Endothelial cell of umbilical vein (primary cell): ENCODE data around the gene SDR39U1. TPM values are rescaled to one million over a fixed set of nuclear protein-coding genes. Genes with fewer than 3 reads are reported as not detected.

Experiments
- BruUV-seq: library from RNA; stranded (reverse); fragments of 400-500 nt; replicated peaks from 2 replicates; lab custom pipeline; 2021; lab: Mats Ljungman, UMichigan
- CTCF ChIA-PET: fragments of 300-600, 350-600 bp; sonication (Branson Sonifier 250); formaldehyde crosslinking; loops from one replicate; lab custom pipeline; 2021; ENCODE audit warnings: antibody characterized with exemption, inconsistent platforms; lab: Charles Lee
- POLR2A ChIA-PET: fragments of 300-600, 350-600 bp; sonication (Branson Sonifier 250); formaldehyde crosslinking; loops from one replicate; lab custom pipeline; 2021; ENCODE audit warnings: antibody characterized with exemption, inconsistent platforms; lab: Charles Lee
- DNase-seq: peaks from one replicate; pipeline ENCODE4 v3.0.0-alpha.2; 2011; ENCODE audit warnings: low read depth, low spot score
- FAIRE-seq: peaks from 2 replicates; lab custom pipeline; 2011; peaks lifted over from hg19 to GRCh38; lab: Jason Lieb, UNC
- H2AFZ ChIP-seq: 2 replicates; pipeline ENCODE4 v1.6.0; 2012; ENCODE audit warnings: low read depth, low read length, control low read depth, inconsistent platforms
- H3K27ac ChIP-seq: 2 replicates; pipeline ENCODE4 v1.5.1; 2011; ENCODE audit warnings: low read depth, mild to moderate bottlenecking, control low read depth, low read length, moderate library complexity; ENCODE audit not compliant: insufficient read depth
- H3K27me3 ChIP-seq, 2 experiments: 2 replicates each; pipeline versions ENCODE4 v1.6.0 to v1.6.1; 2011; ENCODE audit warnings: low read length in 2 of 2, mixed read lengths in 1 of 2; ENCODE audit not compliant: control insufficient read depth in 2 of 2, insufficient read depth in 2 of 2
- H3K36me3 ChIP-seq, 2 experiments: 2 replicates in 1 of 2; 3 replicates in 1 of 2; pipeline ENCODE4 v1.5.1; 2011; ENCODE audit warnings: low read length in 2 of 2, mild to moderate bottlenecking in 1 of 2, moderate library complexity in 1 of 2; ENCODE audit not compliant: control insufficient read depth in 2 of 2, insufficient read depth in 2 of 2; ENCODE audit errors: extremely low read depth in 1 of 2
- H3K4me1 ChIP-seq: 3 replicates; pipeline ENCODE4 v1.5.1; 2011; ENCODE audit warnings: mild to moderate bottlenecking, low read length; ENCODE audit not compliant: control insufficient read depth, insufficient read depth; ENCODE audit errors: extremely low read depth
- H3K4me2 ChIP-seq: 2 replicates; pipeline ENCODE4 v1.6.1; 2011; ENCODE audit warnings: low read length, control low read depth, mixed read lengths; ENCODE audit not compliant: insufficient read depth
- H3K4me3 ChIP-seq, 3 experiments: fragments of 200-600 bp in 1 of 3; sonication (generic), shearing (Covaris generic) in 1 of 3; replicated peaks in 1 of 3; 2 replicates each; pipeline ENCODE4 v1.5.1; 2011 to 2016; ENCODE audit warnings: control low read depth in 3 of 3, low read length in 3 of 3, mild to moderate bottlenecking in 2 of 3, inconsistent platforms in 1 of 3, low read depth in 1 of 3, moderate library complexity in 1 of 3; ENCODE audit not compliant: insufficient read depth in 1 of 3
- H3K79me2 ChIP-seq: 2 replicates; pipeline ENCODE4 v1.6.0; 2012; ENCODE audit warnings: low read length, inconsistent platforms; ENCODE audit not compliant: control insufficient read depth, insufficient read depth
- H3K9ac ChIP-seq: replicated peaks from 2 replicates; pipeline ENCODE3; 2011; ENCODE audit warnings: low read length, control low read depth; ENCODE audit not compliant: insufficient read depth; ENCODE audit errors: extremely low read depth
- H3K9me1 ChIP-seq: replicated peaks from 3 replicates; pipeline ENCODE4 v1.6.0; 2011; ENCODE audit warnings: mild to moderate bottlenecking, low read length; ENCODE audit not compliant: control insufficient read depth, insufficient read depth; ENCODE audit errors: extremely low read depth
- H3K9me3 ChIP-seq: replicated peaks from 2 replicates; pipeline ENCODE4 v1.5.1; 2012; ENCODE audit warnings: low read length, inconsistent platforms; ENCODE audit not compliant: control insufficient read depth, insufficient read depth
- H4K20me1 ChIP-seq: replicated peaks from 2 replicates; pipeline ENCODE3; 2011; ENCODE audit warnings: mild to moderate bottlenecking, low read length; ENCODE audit not compliant: control insufficient read depth, insufficient read depth; ENCODE audit errors: extremely low read depth
- EZH2 ChIP-seq: IDR thresholded peaks from 2 replicates; pipeline ENCODE4 v1.6.1; 2012; ENCODE audit warnings: borderline replicate concordance, low read depth, mild to moderate bottlenecking, moderate library complexity, low read length, inconsistent platforms; ENCODE audit not compliant: severe bottlenecking
- FOS ChIP-seq: IDR thresholded peaks from 2 replicates; pipeline ENCODE4 v1.6.1; 2011; ENCODE audit warnings: mild to moderate bottlenecking, low read length, moderate library complexity, borderline replicate concordance; ENCODE audit not compliant: insufficient read depth
- GATA2 ChIP-seq: IDR thresholded peaks from 2 replicates; pipeline ENCODE4 v1.7.0; 2011; ENCODE audit warnings: low read depth, mild to moderate bottlenecking, moderate library complexity, mixed read lengths, low read length; ENCODE audit not compliant: insufficient read length, insufficient read depth
- JUN ChIP-seq: IDR thresholded peaks from 2 replicates; pipeline ENCODE4 v1.6.1; 2011; ENCODE audit warnings: borderline replicate concordance, low read depth; ENCODE audit not compliant: insufficient read length, insufficient read depth
- MYC ChIP-seq: IDR thresholded peaks from one replicate; pipeline ENCODE4 v1.6.1; 2011; ENCODE audit warnings: mild to moderate bottlenecking, low read depth, low read length
- POLR2A ChIP-seq: IDR thresholded peaks from 2 replicates; pipeline ENCODE4 v1.6.1; 2012; ENCODE audit warnings: low read depth, mild to moderate bottlenecking, control low read depth, low read length
- POLR2AphosphoS5 ChIP-seq: IDR thresholded peaks from 2 replicates; pipeline ENCODE4 v1.6.1; 2012; ENCODE audit warnings: low read depth, mild to moderate bottlenecking, control low read depth, low read length, moderate library complexity; ENCODE audit not compliant: insufficient read depth
- dilution Hi-C: fragments of 300-500 bp; cut with MboI; formaldehyde crosslinking; loops from one replicate; pipeline ENCODE4 v1.15.0; 2019; ENCODE audit warnings: low sequenced_read_pairs; ENCODE audit not compliant: extremely low pct_ligation_motif_present
- intact Hi-C: fragments of 100-400 bp; cut with micrococcal nuclease; formaldehyde crosslinking; loops from one replicate; pipeline ENCODE4 v1.10.0; 2022
- polyA plus RNA-seq, 4 experiments: library from polyadenylated mRNA; depleted of rRNA in 3 of 4; stranded (reverse) in 3 of 4; unstranded in 1 of 4; fragments of >200 nt; gene quantifications; 2 replicates each; pipeline versions ENCODE4 v1.2.1 to v1.2.3, GENCODE V29; 2011 to 2012; ENCODE audit warnings: missing spikeins in 1 of 4
- total RNA-seq: library from RNA; stranded (reverse); gene quantifications from 2 replicates; pipeline ENCODE4 v1.2.3, GENCODE V29; 2021
- TF ChIP-seq, protein P1 (sequence below): IDR thresholded peaks from 2 replicates; pipeline ENCODE4 v1.6.1; 2011; ENCODE audit not compliant: insufficient read depth, insufficient read length
- TF ChIP-seq, protein P2 (sequence below), 2 donors: IDR thresholded peaks; 1 replicate in 1 of 2; 2 replicates in 1 of 2; pipeline ENCODE4 v1.5.1; 2011; ENCODE audit warnings: low read length in 2 of 2, mild to moderate bottlenecking in 2 of 2, moderate library complexity in 2 of 2, control low read depth in 1 of 2, inconsistent platforms in 1 of 2, low read depth in 1 of 2; ENCODE audit not compliant: insufficient read depth in 1 of 2; ENCODE audit errors: extremely low read depth in 1 of 2

Gene SDR39U1
- total and polyA plus RNA-seq, 2 donors (not counting 3 experiments of a cell fraction or from before 2014, with no cell fraction given), result 40.2 to 72.6 TPM

- BruUV-seq, result no TSS peak
- Histone ChIP-seq H3K79me2 (peaks cover 2% of the 10 kb centered on the region), H3K4me2 (no peak overlapping the region), H3K4me3 (no peak overlapping the region), H3K9me3 (no peaks in the 10 kb centered on the region), H4K20me1 (no peaks in the 10 kb centered on the region), H3K27me3 (no peaks in the 10 kb centered on the region), H3K4me1 (peaks cover 2% of the 10 kb centered on the region), H3K36me3 (peaks cover under 1 to 37% of the 10 kb centered on the region in 2 experiments), H3K9ac (no peak overlapping the region), H3K9me1 (no peaks in the 10 kb centered on the region), H3K27ac (no peak overlapping the region), H2AFZ (no peak overlapping the region)
- dilution Hi-C loops, result no loop called here
- ChIA-PET CTCF (interaction anchor here (1.0 to 8.7 kb wide), 7 partner anchors 10 to 75 kb away, joined by 3 to 86 read pairs (median 6); partner anchors contain the start of genes ADCY4 and NYNRIN), POLR2A (interaction anchor here (1.7 kb wide), 1 partner anchor 42 kb away, joined by 6 read pairs; no protein-coding TSS in a partner anchor)
- DNase-seq, result no peak
- TF ChIP-seq, protein P1, sequence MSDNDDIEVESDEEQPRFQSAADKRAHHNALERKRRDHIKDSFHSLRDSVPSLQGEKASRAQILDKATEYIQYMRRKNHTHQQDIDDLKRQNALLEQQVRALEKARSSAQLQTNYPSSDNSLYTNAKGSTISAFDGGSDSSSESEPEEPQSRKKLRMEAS, result no peak
- TF ChIP-seq POLR2AphosphoS5 (no peak), FOS (no peak), EZH2 (no peak), JUN (no peak), POLR2A (no peak), MYC (no peak), GATA2 (no peak)
- TF ChIP-seq, protein P2, sequence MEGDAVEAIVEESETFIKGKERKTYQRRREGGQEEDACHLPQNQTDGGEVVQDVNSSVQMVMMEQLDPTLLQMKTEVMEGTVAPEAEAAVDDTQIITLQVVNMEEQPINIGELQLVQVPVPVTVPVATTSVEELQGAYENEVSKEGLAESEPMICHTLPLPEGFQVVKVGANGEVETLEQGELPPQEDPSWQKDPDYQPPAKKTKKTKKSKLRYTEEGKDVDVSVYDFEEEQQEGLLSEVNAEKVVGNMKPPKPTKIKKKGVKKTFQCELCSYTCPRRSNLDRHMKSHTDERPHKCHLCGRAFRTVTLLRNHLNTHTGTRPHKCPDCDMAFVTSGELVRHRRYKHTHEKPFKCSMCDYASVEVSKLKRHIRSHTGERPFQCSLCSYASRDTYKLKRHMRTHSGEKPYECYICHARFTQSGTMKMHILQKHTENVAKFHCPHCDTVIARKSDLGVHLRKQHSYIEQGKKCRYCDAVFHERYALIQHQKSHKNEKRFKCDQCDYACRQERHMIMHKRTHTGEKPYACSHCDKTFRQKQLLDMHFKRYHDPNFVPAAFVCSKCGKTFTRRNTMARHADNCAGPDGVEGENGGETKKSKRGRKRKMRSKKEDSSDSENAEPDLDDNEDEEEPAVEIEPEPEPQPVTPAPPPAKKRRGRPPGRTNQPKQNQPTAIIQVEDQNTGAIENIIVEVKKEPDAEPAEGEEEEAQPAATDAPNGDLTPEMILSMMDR (IDR thresholded peaks at IDR 0.05; ENCODE audit: extremely low read depth in 1 of 2, insufficient read depth in 1 of 2, low read depth in 1 of 2, low read length in 2 of 2), result no peak
- intact Hi-C loops, result no loop called here
- no peak for FAIRE-seq
Measured at GRCh38 chr14:24408764-24409163, 33.8 kb downstream of the SDR39U1 start.
